GM12865 (cell line): ENCODE results near the gene SAMD4B.

Experiments used
- DNase-seq: peaks from one replicate; pipeline ENCODE4 v3.0.0; 2010; ENCODE audit warnings: low read depth
- H3K4me3 ChIP-seq: 2 replicates; pipeline ENCODE4 v1.5.1; 2011; ENCODE audit warnings: mild to moderate bottlenecking, low read depth, low read length, control low read depth
- TF ChIP-seq, protein P1 (sequence below): IDR thresholded peaks from 2 replicates; pipeline ENCODE4 v1.5.1; 2011; ENCODE audit warnings: low read length, control low read depth, low read depth, inconsistent platforms; ENCODE audit not compliant: insufficient read depth; ENCODE audit errors: missing control alignments

Gene SAMD4B

DNA sequence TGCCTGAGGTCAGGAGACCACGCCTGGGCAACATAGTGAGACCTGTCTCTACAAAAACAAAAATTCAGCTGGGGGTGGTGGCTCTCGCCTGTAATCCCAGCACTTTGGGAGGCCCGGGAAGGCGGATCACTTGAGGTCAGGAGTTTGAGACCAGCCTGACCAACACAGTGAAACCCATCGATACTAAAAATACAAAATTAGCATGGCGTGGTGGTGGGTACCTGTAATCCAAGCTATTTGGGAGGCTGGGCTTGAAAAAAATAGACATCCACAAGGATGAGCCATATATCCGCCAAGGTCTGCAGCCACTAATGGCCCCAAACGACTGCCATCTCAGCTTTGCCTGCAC is 90.4 kb downstream of the SAMD4B start:
- TF ChIP-seq, protein P1, sequence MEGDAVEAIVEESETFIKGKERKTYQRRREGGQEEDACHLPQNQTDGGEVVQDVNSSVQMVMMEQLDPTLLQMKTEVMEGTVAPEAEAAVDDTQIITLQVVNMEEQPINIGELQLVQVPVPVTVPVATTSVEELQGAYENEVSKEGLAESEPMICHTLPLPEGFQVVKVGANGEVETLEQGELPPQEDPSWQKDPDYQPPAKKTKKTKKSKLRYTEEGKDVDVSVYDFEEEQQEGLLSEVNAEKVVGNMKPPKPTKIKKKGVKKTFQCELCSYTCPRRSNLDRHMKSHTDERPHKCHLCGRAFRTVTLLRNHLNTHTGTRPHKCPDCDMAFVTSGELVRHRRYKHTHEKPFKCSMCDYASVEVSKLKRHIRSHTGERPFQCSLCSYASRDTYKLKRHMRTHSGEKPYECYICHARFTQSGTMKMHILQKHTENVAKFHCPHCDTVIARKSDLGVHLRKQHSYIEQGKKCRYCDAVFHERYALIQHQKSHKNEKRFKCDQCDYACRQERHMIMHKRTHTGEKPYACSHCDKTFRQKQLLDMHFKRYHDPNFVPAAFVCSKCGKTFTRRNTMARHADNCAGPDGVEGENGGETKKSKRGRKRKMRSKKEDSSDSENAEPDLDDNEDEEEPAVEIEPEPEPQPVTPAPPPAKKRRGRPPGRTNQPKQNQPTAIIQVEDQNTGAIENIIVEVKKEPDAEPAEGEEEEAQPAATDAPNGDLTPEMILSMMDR = no peak
- H3K4me3 ChIP-seq = no peak overlapping the region
- no peak for DNase-seq

DNA sequence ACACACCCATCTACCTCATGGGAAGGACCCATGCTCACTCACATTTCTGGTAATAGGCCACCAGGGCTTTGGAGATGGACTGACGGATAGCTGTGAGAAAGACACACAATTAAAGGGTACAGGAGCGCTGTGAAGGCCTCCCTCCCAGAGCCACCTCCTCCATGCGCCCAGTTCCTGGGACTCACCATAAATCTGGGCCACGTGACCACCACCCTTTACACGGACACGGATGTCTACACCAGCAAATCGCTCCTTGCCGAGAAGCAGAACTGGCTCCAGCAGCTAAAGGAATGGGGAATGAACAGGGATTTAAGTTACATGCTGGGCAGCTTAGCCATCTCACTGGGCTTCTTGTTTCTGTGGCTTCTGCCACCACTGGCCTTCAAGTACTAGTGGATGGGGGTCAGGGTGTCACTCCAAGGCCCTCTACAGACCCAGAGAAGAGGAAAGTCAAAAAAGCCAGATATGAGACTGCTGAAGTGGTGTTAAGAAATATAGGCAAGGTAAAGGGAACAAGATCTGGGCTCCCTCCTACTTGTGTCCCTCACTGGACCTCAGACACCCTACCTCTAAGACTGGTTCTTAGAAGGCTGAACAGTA is 91.4 kb downstream of the SAMD4B start:
- DNase-seq = no peak
- TF ChIP-seq, protein P1 = no peak
- peak overlapping the region; percentile 95 for H3K4me3 ChIP-seq

DNA sequence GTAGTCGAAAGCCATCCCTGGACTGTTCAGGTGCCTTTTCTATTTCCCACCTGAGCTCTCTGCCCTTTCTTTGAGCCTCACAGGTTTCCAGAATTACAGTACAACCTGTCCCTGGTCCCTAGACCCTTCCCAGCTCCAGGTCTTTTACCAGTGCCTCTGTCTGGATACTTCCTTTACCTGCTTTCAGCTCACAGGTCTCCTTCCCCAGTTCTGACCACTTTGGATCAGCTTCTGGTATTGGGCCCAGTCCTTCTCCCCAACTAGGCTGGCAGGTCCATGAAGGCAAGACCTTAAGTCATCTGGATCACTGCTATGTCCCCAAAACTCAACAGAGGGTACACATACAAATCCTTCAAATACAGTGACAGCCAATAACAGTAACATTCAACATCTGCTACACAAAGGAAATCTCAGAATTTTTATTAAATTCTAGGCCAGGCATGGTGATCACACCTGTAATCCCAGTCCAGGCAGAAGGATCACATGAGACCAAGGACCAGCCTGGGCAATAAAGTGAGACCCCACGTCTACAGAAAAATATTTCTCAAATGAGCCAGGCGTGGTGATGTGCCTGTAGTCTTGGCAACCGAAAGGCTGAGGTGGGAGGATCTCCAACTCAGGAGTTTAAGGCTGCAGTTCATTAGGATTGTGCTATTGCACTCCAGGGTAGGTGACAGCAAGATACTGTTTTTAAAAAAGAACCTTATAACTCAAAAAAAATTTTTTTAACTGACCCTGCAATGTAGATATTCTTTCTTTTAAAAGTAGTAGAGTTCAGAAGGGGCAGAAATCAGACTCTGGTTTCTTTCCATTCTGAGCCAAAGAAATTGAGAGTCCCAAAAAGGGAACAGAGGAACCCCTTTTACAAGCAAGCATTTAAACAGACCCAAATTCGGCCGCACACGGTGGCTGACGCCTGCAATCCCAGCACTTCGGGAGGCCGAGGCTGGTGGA is 92.2 kb downstream of the SAMD4B start:
- TF ChIP-seq, protein P1 = no peak
- H3K4me3 ChIP-seq = peak overlapping the region; percentile 95
- no peak for DNase-seq
